ENCODE data around the gene DUSP28.

The DUSP28 gene

GRCh38 chr2:240589850-240590525 lies 29.8 kb downstream of the DUSP28 start:
- no peak overlapping the region for H3K4me3 ChIP-seq (ENCODE audit: low read depth, low read length)
- CTCF ChIA-PET, result interaction anchor here (1.3 to 1.7 kb wide), 2 partner anchors 16 to 24 kb away, joined by 3 to 9 read pairs; no protein-coding TSS in a partner anchor
- DNase-seq (ENCODE audit: low read depth, low spot score), result no peak
- TF ChIP-seq CTCF (IDR thresholded peaks at IDR 0.05; ENCODE audit: insufficient read depth, low read length, missing control alignments), result no peak
- POLR2A ChIA-PET, result no interaction called here

GRCh38 chr2:240590681-240591111 lies 30.5 kb downstream of the DUSP28 start:
- POLR2A ChIA-PET, result interaction anchor here (0.6 to 1.0 kb wide), 2 partner anchors 13 to 25 kb away, joined by 3 to 4 read pairs; no protein-coding TSS in a partner anchor
- H3K4me3 ChIP-seq (ENCODE audit: low read depth, low read length), result no peak overlapping the region
- CTCF ChIA-PET, result no interaction called here
- TF ChIP-seq CTCF (IDR thresholded peaks at IDR 0.05; ENCODE audit: insufficient read depth, low read length, missing control alignments), result no peak
- no peak for DNase-seq (ENCODE audit: low read depth, low spot score)

GRCh38 chr2:240591226-240591625 lies 31.1 kb downstream of the DUSP28 start:
- ChIA-PET POLR2A (interaction anchor here (1.0 kb wide), 1 partner anchor 25 kb away, joined by 4 read pairs; no protein-coding TSS in a partner anchor), CTCF (interaction anchor here (1.9 kb wide), 1 partner anchor 25 kb away, joined by 6 read pairs; no protein-coding TSS in a partner anchor)
- DNase-seq (ENCODE audit: low read depth, low spot score), result no peak
- no peak overlapping the region for H3K4me3 ChIP-seq (ENCODE audit: low read depth, low read length)
- TF ChIP-seq CTCF (IDR thresholded peaks at IDR 0.05; ENCODE audit: insufficient read depth, low read length, missing control alignments), result no peak

- no peak for TF ChIP-seq CTCF (IDR thresholded peaks at IDR 0.05; ENCODE audit: insufficient read depth, low read length, missing control alignments)
- no peak overlapping the region for H3K4me3 ChIP-seq (ENCODE audit: low read depth, low read length)
- ChIA-PET POLR2A (interaction anchor here (1.0 kb wide), 1 partner anchor 26 kb away, joined by 4 read pairs; no protein-coding TSS in a partner anchor), CTCF (interaction anchor here (1.9 kb wide), 1 partner anchor 26 kb away, joined by 6 read pairs; no protein-coding TSS in a partner anchor)
- no peak for DNase-seq (ENCODE audit: low read depth, low spot score)
Measured at GRCh38 chr2:240591784-240592183, 31.6 kb downstream of the DUSP28 start.

- TF ChIP-seq CTCF (IDR thresholded peaks at IDR 0.05; ENCODE audit: insufficient read depth, low read length, missing control alignments), result no peak
- DNase-seq (ENCODE audit: low read depth, low spot score), result no peak
- no peak overlapping the region for H3K4me3 ChIP-seq (ENCODE audit: low read depth, low read length)
- POLR2A ChIA-PET, result no interaction called here
- CTCF ChIA-PET, result interaction anchor here (1.1 to 1.9 kb wide), 2 partner anchors 26 to 27 kb away, joined by 3 to 6 read pairs; no protein-coding TSS in a partner anchor
Measured at GRCh38 chr2:240593026-240593702, 33.0 kb downstream of the DUSP28 start.
